Karpas-422 (cell line): ENCODE measurements around the gene GRAMD1B. TPM values are rescaled to one million over a fixed set of nuclear protein-coding genes. Genes with fewer than 3 reads are reported as not detected.

Experiments
- DNase-seq: peaks from one replicate; pipeline ENCODE4 v3.0.0-alpha.2; 2015
- H2AFZ ChIP-seq: fragments of 200-600 bp; sonication (generic); 2 replicates; pipeline ENCODE4 v1.6.1; 2014; ENCODE audit warnings: antibody characterized with exemption, low read length, mixed read lengths
- H3K27ac ChIP-seq: fragments of 200-600 bp; sonication (generic); 2 replicates; pipeline ENCODE4 v1.5.1; 2014; ENCODE audit warnings: mild to moderate bottlenecking, low read length, moderate library complexity
- H3K27me3 ChIP-seq: fragments of 200-600 bp; sonication (generic); 2 replicates; pipeline ENCODE4 v1.6.1; 2014; ENCODE audit warnings: low read length, mixed read lengths
- H3K36me3 ChIP-seq: fragments of 200-600 bp; sonication (generic); 2 replicates; pipeline ENCODE4 v1.6.1; 2014; ENCODE audit warnings: low read length, mixed read lengths; ENCODE audit not compliant: insufficient read depth
- H3K4me1 ChIP-seq: fragments of 200-600 bp; sonication (generic); 2 replicates; pipeline ENCODE4 v1.6.1; 2014; ENCODE audit warnings: mild to moderate bottlenecking, low read length, mixed read lengths
- H3K4me2 ChIP-seq: fragments of 200-600 bp; sonication (generic); 2 replicates; pipeline ENCODE4 v1.6.1; 2014; ENCODE audit warnings: low read length, low read depth, mild to moderate bottlenecking; ENCODE audit not compliant: poor library complexity, severe bottlenecking
- H3K4me3 ChIP-seq: fragments of 200-600 bp; sonication (generic); 2 replicates; pipeline ENCODE4 v1.5.1; 2014; ENCODE audit warnings: mild to moderate bottlenecking, antibody characterized with exemption, low read length, mixed read lengths
- H3K79me2 ChIP-seq: fragments of 200-600 bp; sonication (generic); 2 replicates; pipeline ENCODE4 v1.6.1; 2014; ENCODE audit warnings: mild to moderate bottlenecking, low read length, mixed read lengths
- H3K9ac ChIP-seq: fragments of 200-600 bp; sonication (generic); 2 replicates; pipeline ENCODE4 v1.6.0; 2014; ENCODE audit warnings: low read length
- H3K9me2 ChIP-seq: fragments of 200-600 bp; sonication (generic), shearing (Covaris generic); replicated peaks from 2 replicates; pipeline ENCODE4 v1.6.0; 2014; ENCODE audit warnings: mild to moderate bottlenecking, low read length, moderate library complexity; ENCODE audit not compliant: insufficient read depth
- H3K9me3 ChIP-seq: fragments of 300-700, 200-600 bp; sonication (generic); 2 replicates; pipeline ENCODE4 v1.6.1; 2014; ENCODE audit warnings: low read length, mixed read lengths
- H4K20me1 ChIP-seq: fragments of 200-600 bp; sonication (generic); 2 replicates; pipeline ENCODE4 v1.6.1; 2014; ENCODE audit warnings: mild to moderate bottlenecking, antibody characterized with exemption, low read length, low read depth; ENCODE audit not compliant: insufficient read depth
- total RNA-seq: library from RNA; depleted of rRNA; stranded (reverse); fragments of >200 nt; shearing (Covaris generic); gene quantifications from 2 replicates; pipeline ENCODE4 v1.2.3, GENCODE V29; 2014; ENCODE audit warnings: low replicate concordance

Gene GRAMD1B
- total RNA-seq, 1 experiment from 2014 or later: 79.0 TPM

- H3K27ac ChIP-seq: peak overlapping the region; percentile 99
- peaks cover 11% of the 10 kb centered on the region for H3K36me3 ChIP-seq
- H3K4me3 ChIP-seq: peak overlapping the region; percentile 22; the same call in 1 of the 2 replicates
- H3K9me3 ChIP-seq: no peaks in the 10 kb centered on the region
- H2AFZ ChIP-seq: no peak overlapping the region
- H3K79me2 ChIP-seq: peaks cover 86% of the 10 kb centered on the region
- no peak for DNase-seq
- H3K4me1 ChIP-seq: peaks cover 96% of the 10 kb centered on the region
- no peaks in the 10 kb centered on the region for H3K9me2 ChIP-seq
- peak overlapping the region; percentile 94 for H3K4me2 ChIP-seq
- H3K27me3 ChIP-seq: no peaks in the 10 kb centered on the region
- H3K9ac ChIP-seq: peak overlapping the region; percentile 92
- H4K20me1 ChIP-seq: no peaks in the 10 kb centered on the region
Observed at GRCh38 chr11:123484448-123484847, 54.4 kb downstream of the GRAMD1B start.

- no peaks in the 10 kb centered on the region for H4K20me1 ChIP-seq
- H2AFZ ChIP-seq: no peak overlapping the region
- H3K27me3 ChIP-seq: no peaks in the 10 kb centered on the region
- peaks cover 20% of the 10 kb centered on the region for H3K36me3 ChIP-seq
- H3K9me2 ChIP-seq: no peaks in the 10 kb centered on the region
- no peak overlapping the region for H3K4me3 ChIP-seq
- no peak for DNase-seq
- H3K4me1 ChIP-seq: peaks cover 99% of the 10 kb centered on the region
- H3K79me2 ChIP-seq: peaks cover 92% of the 10 kb centered on the region
- peak overlapping the region; percentile 54; the same call in 1 of the 2 replicates for H3K27ac ChIP-seq
- H3K9me3 ChIP-seq: no peaks in the 10 kb centered on the region
- H3K4me2 ChIP-seq: no peak overlapping the region
- H3K9ac ChIP-seq: no peak overlapping the region
Observed at GRCh38 chr11:123487157-123487744, 57.2 kb downstream of the GRAMD1B start.

GRCh38 chr11:123490527-123490926, 60.5 kb downstream of the GRAMD1B start:
- no peak overlapping the region for H2AFZ ChIP-seq
- H3K4me2 ChIP-seq: peak overlapping the region; percentile 29
- peak overlapping the region; percentile 62 for H3K27ac ChIP-seq
- H3K4me1 ChIP-seq: peaks cover 96% of the 10 kb centered on the region
- H3K9me3 ChIP-seq: no peaks in the 10 kb centered on the region
- H4K20me1 ChIP-seq: no peaks in the 10 kb centered on the region
- no peak overlapping the region for H3K4me3 ChIP-seq
- H3K79me2 ChIP-seq: peaks cover 93% of the 10 kb centered on the region
- no peak for DNase-seq
- H3K36me3 ChIP-seq: peaks cover 19% of the 10 kb centered on the region
- H3K9me2 ChIP-seq: no peaks in the 10 kb centered on the region
- H3K9ac ChIP-seq: peak overlapping the region; percentile 5; the same call in 1 of the 2 replicates
- H3K27me3 ChIP-seq: no peaks in the 10 kb centered on the region

- Histone ChIP-seq H3K9me2 (no peaks in the 10 kb centered on the region), H4K20me1 (no peaks in the 10 kb centered on the region), H3K27me3 (no peaks in the 10 kb centered on the region), H2AFZ (no peak overlapping the region), H3K9ac (peak overlapping the region; percentile 43), H3K79me2 (peaks cover 93% of the 10 kb centered on the region), H3K4me2 (peak overlapping the region; percentile 29), H3K9me3 (no peaks in the 10 kb centered on the region), H3K4me3 (no peak overlapping the region), H3K36me3 (peaks cover 21% of the 10 kb centered on the region), H3K4me1 (peaks cover 97% of the 10 kb centered on the region), H3K27ac (peak overlapping the region; percentile 62)
- DNase-seq: no peak
Observed at GRCh38 chr11:123491241-123491640, 61.2 kb downstream of the GRAMD1B start.

GRCh38 chr11:123493349-123494063, 63.4 kb downstream of the GRAMD1B start:
- no peak for DNase-seq

GRCh38 chr11:123494195-123495050, 64.4 kb downstream of the GRAMD1B start:
- H3K9me2 ChIP-seq: no peaks in the 10 kb centered on the region
- H3K4me1 ChIP-seq: peaks cover 92% of the 10 kb centered on the region
- H4K20me1 ChIP-seq: no peaks in the 10 kb centered on the region
- H3K4me3 ChIP-seq: no peak overlapping the region
- peak overlapping the region; percentile 62 for H3K27ac ChIP-seq
- H3K79me2 ChIP-seq: peaks cover 96% of the 10 kb centered on the region
- no peaks in the 10 kb centered on the region for H3K9me3 ChIP-seq
- DNase-seq: no peak
- H3K4me2 ChIP-seq: peak overlapping the region; percentile 7
- H3K9ac ChIP-seq: no peak overlapping the region
- peaks cover 46% of the 10 kb centered on the region for H3K36me3 ChIP-seq
- H3K27me3 ChIP-seq: no peaks in the 10 kb centered on the region
- H2AFZ ChIP-seq: no peak overlapping the region

More at GRCh38 chr11:123493349-123494063, 63.4 kb downstream of the GRAMD1B start:
- H2AFZ ChIP-seq: no peak overlapping the region
- H3K9ac ChIP-seq: no peak overlapping the region
- no peak overlapping the region for H3K4me3 ChIP-seq
- H3K27ac ChIP-seq: peak overlapping the region; percentile 62
- H3K36me3 ChIP-seq: peaks cover 38% of the 10 kb centered on the region
- peaks cover 96% of the 10 kb centered on the region for H3K79me2 ChIP-seq
- peak overlapping the region; percentile 7 for H3K4me2 ChIP-seq
- no peaks in the 10 kb centered on the region for H3K9me3 ChIP-seq
- no peaks in the 10 kb centered on the region for H3K27me3 ChIP-seq
- H4K20me1 ChIP-seq: no peaks in the 10 kb centered on the region
- H3K4me1 ChIP-seq: peaks cover 93% of the 10 kb centered on the region
- H3K9me2 ChIP-seq: no peaks in the 10 kb centered on the region

GRCh38 chr11:123504401-123504800, 74.3 kb downstream of the GRAMD1B start:
- DNase-seq: no peak
- peaks cover 87% of the 10 kb centered on the region for H3K79me2 ChIP-seq

More at GRCh38 chr11:123504401-123504800, 74.3 kb downstream of the GRAMD1B start:
- no peaks in the 10 kb centered on the region for H3K9me3 ChIP-seq
- H4K20me1 ChIP-seq: no peaks in the 10 kb centered on the region
- H3K36me3 ChIP-seq: peaks cover 42% of the 10 kb centered on the region
- no peak overlapping the region for H3K9ac ChIP-seq
- no peaks in the 10 kb centered on the region for H3K27me3 ChIP-seq
- H3K4me2 ChIP-seq: no peak overlapping the region
- H3K4me1 ChIP-seq: peaks cover 77% of the 10 kb centered on the region
- no peak overlapping the region for H3K4me3 ChIP-seq
- peak overlapping the region; percentile 45 for H3K27ac ChIP-seq
- no peaks in the 10 kb centered on the region for H3K9me2 ChIP-seq
- H2AFZ ChIP-seq: no peak overlapping the region
